Endothelial cell of umbilical vein (primary cell): ENCODE results near the gene SNX9. TPM values are rescaled to one million over a fixed set of nuclear protein-coding genes. Genes with fewer than 3 reads are reported as not detected.

ENCODE experiments used
- BruUV-seq: library from RNA; stranded (reverse); fragments of 400-500 nt; replicated peaks from 2 replicates; lab custom pipeline; 2021; lab: Mats Ljungman, UMichigan
- CTCF ChIA-PET: fragments of 300-600, 350-600 bp; sonication (Branson Sonifier 250); formaldehyde crosslinking; loops from one replicate; lab custom pipeline; 2021; ENCODE audit warnings: antibody characterized with exemption, inconsistent platforms; lab: Charles Lee
- POLR2A ChIA-PET: fragments of 300-600, 350-600 bp; sonication (Branson Sonifier 250); formaldehyde crosslinking; loops from one replicate; lab custom pipeline; 2021; ENCODE audit warnings: antibody characterized with exemption, inconsistent platforms; lab: Charles Lee
- DNase-seq: peaks from one replicate; pipeline ENCODE4 v3.0.0-alpha.2; 2011; ENCODE audit warnings: low read depth, low spot score
- FAIRE-seq: peaks from 2 replicates; lab custom pipeline; 2011; peaks lifted over from hg19 to GRCh38; lab: Jason Lieb, UNC
- H2AFZ ChIP-seq: 2 replicates; pipeline ENCODE4 v1.6.0; 2012; ENCODE audit warnings: low read depth, low read length, control low read depth, inconsistent platforms
- H3K27ac ChIP-seq: 2 replicates; pipeline ENCODE4 v1.5.1; 2011; ENCODE audit warnings: low read depth, mild to moderate bottlenecking, control low read depth, low read length, moderate library complexity; ENCODE audit not compliant: insufficient read depth
- H3K27me3 ChIP-seq, 2 experiments: 2 replicates each; pipeline versions ENCODE4 v1.6.0 to v1.6.1; 2011; ENCODE audit warnings: low read length in 2 of 2, mixed read lengths in 1 of 2; ENCODE audit not compliant: control insufficient read depth in 2 of 2, insufficient read depth in 2 of 2
- H3K36me3 ChIP-seq, 2 experiments: 2 replicates in 1 of 2; 3 replicates in 1 of 2; pipeline ENCODE4 v1.5.1; 2011; ENCODE audit warnings: low read length in 2 of 2, mild to moderate bottlenecking in 1 of 2, moderate library complexity in 1 of 2; ENCODE audit not compliant: control insufficient read depth in 2 of 2, insufficient read depth in 2 of 2; ENCODE audit errors: extremely low read depth in 1 of 2
- H3K4me1 ChIP-seq: 3 replicates; pipeline ENCODE4 v1.5.1; 2011; ENCODE audit warnings: mild to moderate bottlenecking, low read length; ENCODE audit not compliant: control insufficient read depth, insufficient read depth; ENCODE audit errors: extremely low read depth
- H3K4me2 ChIP-seq: 2 replicates; pipeline ENCODE4 v1.6.1; 2011; ENCODE audit warnings: low read length, control low read depth, mixed read lengths; ENCODE audit not compliant: insufficient read depth
- H3K4me3 ChIP-seq, 3 experiments: fragments of 200-600 bp in 1 of 3; sonication (generic), shearing (Covaris generic) in 1 of 3; replicated peaks in 1 of 3; 2 replicates each; pipeline ENCODE4 v1.5.1; 2011 to 2016; ENCODE audit warnings: control low read depth in 3 of 3, low read length in 3 of 3, mild to moderate bottlenecking in 2 of 3, inconsistent platforms in 1 of 3, low read depth in 1 of 3, moderate library complexity in 1 of 3; ENCODE audit not compliant: insufficient read depth in 1 of 3
- H3K79me2 ChIP-seq: 2 replicates; pipeline ENCODE4 v1.6.0; 2012; ENCODE audit warnings: low read length, inconsistent platforms; ENCODE audit not compliant: control insufficient read depth, insufficient read depth
- H3K9ac ChIP-seq: replicated peaks from 2 replicates; pipeline ENCODE3; 2011; ENCODE audit warnings: low read length, control low read depth; ENCODE audit not compliant: insufficient read depth; ENCODE audit errors: extremely low read depth
- H3K9me1 ChIP-seq: replicated peaks from 3 replicates; pipeline ENCODE4 v1.6.0; 2011; ENCODE audit warnings: mild to moderate bottlenecking, low read length; ENCODE audit not compliant: control insufficient read depth, insufficient read depth; ENCODE audit errors: extremely low read depth
- H3K9me3 ChIP-seq: replicated peaks from 2 replicates; pipeline ENCODE4 v1.5.1; 2012; ENCODE audit warnings: low read length, inconsistent platforms; ENCODE audit not compliant: control insufficient read depth, insufficient read depth
- H4K20me1 ChIP-seq: replicated peaks from 2 replicates; pipeline ENCODE3; 2011; ENCODE audit warnings: mild to moderate bottlenecking, low read length; ENCODE audit not compliant: control insufficient read depth, insufficient read depth; ENCODE audit errors: extremely low read depth
- CTCF ChIP-seq, 2 donors: IDR thresholded peaks; 1 replicate in 1 of 2; 2 replicates in 1 of 2; pipeline ENCODE4 v1.5.1; 2011; ENCODE audit warnings: low read length in 2 of 2, mild to moderate bottlenecking in 2 of 2, moderate library complexity in 2 of 2, control low read depth in 1 of 2, inconsistent platforms in 1 of 2, low read depth in 1 of 2; ENCODE audit not compliant: insufficient read depth in 1 of 2; ENCODE audit errors: extremely low read depth in 1 of 2
- EZH2 ChIP-seq: IDR thresholded peaks from 2 replicates; pipeline ENCODE4 v1.6.1; 2012; ENCODE audit warnings: borderline replicate concordance, low read depth, mild to moderate bottlenecking, moderate library complexity, low read length, inconsistent platforms; ENCODE audit not compliant: severe bottlenecking
- FOS ChIP-seq: IDR thresholded peaks from 2 replicates; pipeline ENCODE4 v1.6.1; 2011; ENCODE audit warnings: mild to moderate bottlenecking, low read length, moderate library complexity, borderline replicate concordance; ENCODE audit not compliant: insufficient read depth
- MYC ChIP-seq: IDR thresholded peaks from one replicate; pipeline ENCODE4 v1.6.1; 2011; ENCODE audit warnings: mild to moderate bottlenecking, low read depth, low read length
- POLR2A ChIP-seq: IDR thresholded peaks from 2 replicates; pipeline ENCODE4 v1.6.1; 2012; ENCODE audit warnings: low read depth, mild to moderate bottlenecking, control low read depth, low read length
- POLR2AphosphoS5 ChIP-seq: IDR thresholded peaks from 2 replicates; pipeline ENCODE4 v1.6.1; 2012; ENCODE audit warnings: low read depth, mild to moderate bottlenecking, control low read depth, low read length, moderate library complexity; ENCODE audit not compliant: insufficient read depth
- dilution Hi-C: fragments of 300-500 bp; cut with MboI; formaldehyde crosslinking; loops from one replicate; pipeline ENCODE4 v1.15.0; 2019; ENCODE audit warnings: low sequenced_read_pairs; ENCODE audit not compliant: extremely low pct_ligation_motif_present
- intact Hi-C: fragments of 100-400 bp; cut with micrococcal nuclease; formaldehyde crosslinking; loops from one replicate; pipeline ENCODE4 v1.10.0; 2022
- polyA plus RNA-seq, 4 experiments: library from polyadenylated mRNA; depleted of rRNA in 3 of 4; stranded (reverse) in 3 of 4; unstranded in 1 of 4; fragments of >200 nt; gene quantifications; 2 replicates each; pipeline versions ENCODE4 v1.2.1 to v1.2.3, GENCODE V29; 2011 to 2012; ENCODE audit warnings: missing spikeins in 1 of 4
- total RNA-seq: library from RNA; stranded (reverse); gene quantifications from 2 replicates; pipeline ENCODE4 v1.2.3, GENCODE V29; 2021

Gene SNX9
- total and polyA plus RNA-seq, 2 donors (not counting 3 experiments of a cell fraction or from before 2014, with no cell fraction given): 27.5 to 54.5 TPM

- H3K4me1 ChIP-seq: peaks cover 9% of the 10 kb centered on the region
- H3K27me3 ChIP-seq: no peaks in the 10 kb centered on the region
- TF ChIP-seq POLR2A: no peak
- H3K9me3 ChIP-seq: no peaks in the 10 kb centered on the region
- no peaks in the 10 kb centered on the region for H4K20me1 ChIP-seq
- ChIA-PET POLR2A (no interaction called here), CTCF (interaction anchor here (1.1 kb wide), 1 partner anchor 9 kb away, joined by 3 read pairs; no protein-coding TSS in a partner anchor)
- no peak overlapping the region for H3K9ac ChIP-seq
- BruUV-seq: no TSS peak
- no peaks in the 10 kb centered on the region for H3K36me3 ChIP-seq
- FAIRE-seq (no peak), DNase-seq (no peak)
- H3K79me2 ChIP-seq: no peaks in the 10 kb centered on the region
- intact Hi-C loops: no loop called here
- H3K4me3 ChIP-seq: no peak overlapping the region
- H3K9me1 ChIP-seq: no peaks in the 10 kb centered on the region
- dilution Hi-C loops: no loop called here
- H3K4me2 ChIP-seq: no peak overlapping the region
- H3K27ac ChIP-seq: no peak overlapping the region
- H2AFZ ChIP-seq: no peak overlapping the region
Observed at GRCh38 chr6:157961153-157961831, 138.2 kb downstream of the SNX9 start.

GRCh38 chr6:157961832-157962575 is 139.0 kb downstream of the SNX9 start:
- H3K9ac ChIP-seq: no peak overlapping the region
- peaks cover 9% of the 10 kb centered on the region for H3K4me1 ChIP-seq
- dilution Hi-C loops (no loop called here), intact Hi-C loops (no loop called here)
- DNase-seq (no peak), FAIRE-seq (no peak)
- H3K27ac ChIP-seq: peak overlapping the region; percentile 50
- H2AFZ ChIP-seq: peak overlapping the region; percentile 86
- BruUV-seq: no TSS peak
- peak overlapping the region; percentile 7 for H3K4me2 ChIP-seq
- H3K79me2 ChIP-seq: no peaks in the 10 kb centered on the region
- H3K4me3 ChIP-seq: no peak overlapping the region
- no peaks in the 10 kb centered on the region for H3K27me3 ChIP-seq
- no peaks in the 10 kb centered on the region for H3K9me3 ChIP-seq
- TF ChIP-seq MYC: no peak
- TF ChIP-seq FOS: no peak
- TF ChIP-seq POLR2AphosphoS5: no peak
- no peak for TF ChIP-seq EZH2
- no peak for TF ChIP-seq POLR2A
- no peak for TF ChIP-seq CTCF (IDR thresholded peaks at IDR 0.05; ENCODE audit: extremely low read depth in 1 of 2, insufficient read depth in 1 of 2, low read depth in 1 of 2, low read length in 2 of 2)
- H3K36me3 ChIP-seq: no peaks in the 10 kb centered on the region
- POLR2A ChIA-PET: no interaction called here
- no peaks in the 10 kb centered on the region for H4K20me1 ChIP-seq
- no peaks in the 10 kb centered on the region for H3K9me1 ChIP-seq
- CTCF ChIA-PET: interaction anchor here (1.1 to 2.6 kb wide), 2 partner anchors 9 to 64 kb away, joined by 3 to 10 read pairs; no protein-coding TSS in a partner anchor
